Occipital lobe (tissue), 2 donors: ENCODE measurements around the gene TMEM100. TPM values are rescaled to one million over a fixed set of nuclear protein-coding genes. Genes with fewer than 3 reads are reported as not detected.
"Not testable (repeated sequence)": the region's sequence is repeated elsewhere in the genome, so short reads cannot be mapped to it uniquely, and the experiment has no call there.

Source experiments
- DNase-seq: peaks from one replicate; lab custom pipeline; 2025; lab: John Stamatoyannopoulos, UW
- total RNA-seq: library from RNA; depleted of rRNA; stranded (reverse); fragments of >200 nt; gene quantifications from one replicate; pipeline ENCODE4 v1.2.3, GENCODE V29; 2014

TMEM100 gene
- total RNA-seq, 1 donor from 2014 or later, result 3.3 TPM

GRCh38 chr17:55689672-55690071, 33.0 kb downstream of the TMEM100 start:
- DNase-seq, result no peak

GRCh38 chr17:55688057-55688456, 34.6 kb downstream of the TMEM100 start:
- DNase-seq, result no peak

DNA sequence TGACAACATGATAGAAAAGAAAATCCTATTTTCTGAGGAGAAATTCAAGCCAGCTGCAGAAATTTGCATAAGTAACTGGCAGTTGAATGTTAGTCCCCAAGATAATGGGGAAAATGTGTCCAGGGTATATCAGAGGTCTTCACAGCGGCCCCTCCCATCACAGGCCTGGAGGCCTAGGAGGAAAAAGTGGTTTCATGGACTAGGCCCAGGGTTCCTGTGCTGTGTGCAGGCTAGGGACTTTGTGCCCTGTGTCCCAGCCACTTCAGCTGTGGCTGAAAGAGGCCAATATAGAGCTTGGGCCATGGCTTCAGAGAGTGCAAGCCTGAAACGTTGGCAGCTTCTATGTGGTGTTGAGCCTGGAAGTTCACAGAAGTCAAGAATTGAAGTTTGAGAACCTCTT, 35.6 kb downstream of the TMEM100 start:
- DNase-seq, result no peak

- DNase-seq, result no peak
These were observed 38.9 kb downstream of the TMEM100 start for GRCh38 chr17:55683550-55684315.

DNA sequence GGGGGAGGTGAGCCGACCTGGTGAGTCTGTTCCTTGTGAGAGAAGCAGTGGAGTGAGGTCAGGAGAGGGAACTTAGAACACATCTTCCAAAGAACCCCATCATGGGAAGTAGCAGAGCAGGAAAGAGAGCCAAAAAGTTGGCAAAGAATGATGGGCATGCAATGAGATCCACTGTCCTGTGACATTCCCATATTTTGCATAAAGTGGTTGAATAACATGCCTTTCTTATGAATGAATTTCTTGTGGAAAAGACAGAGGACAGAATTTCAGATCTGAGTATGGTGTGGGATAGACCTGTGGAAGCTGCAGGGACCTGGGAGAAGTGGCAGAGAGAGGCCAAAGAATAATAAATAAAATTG, 41.3 kb downstream of the TMEM100 start:
- DNase-seq, result no peak

- DNase-seq, result no peak
These were observed 41.9 kb downstream of the TMEM100 start for GRCh38 chr17:55680686-55681341.

DNA sequence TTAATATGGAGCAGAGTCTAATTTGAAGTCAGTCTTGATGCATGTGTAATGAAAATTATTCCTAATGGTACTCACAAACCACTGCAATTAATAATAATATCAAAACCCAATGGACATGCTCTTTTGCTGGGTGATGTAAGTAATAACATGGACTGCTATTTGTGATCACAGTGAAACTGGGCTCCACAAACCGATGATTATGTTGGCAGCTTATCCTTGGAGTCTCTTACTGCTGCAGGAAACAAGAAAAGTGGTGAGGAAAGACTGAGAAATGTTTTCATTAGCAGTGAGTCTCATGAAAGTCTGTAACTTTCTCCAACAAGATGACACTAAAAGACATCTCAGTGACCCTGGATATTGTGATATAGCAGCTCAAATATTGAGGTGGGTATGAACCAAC, 45.2 kb downstream of the TMEM100 start:
- DNase-seq, result no peak

GRCh38 chr17:55676274-55676673, 46.4 kb downstream of the TMEM100 start:
- DNase-seq, result no peak

- DNase-seq, result no peak
These were observed 48.7 kb downstream of the TMEM100 start for GRCh38 chr17:55673743-55674506.

GRCh38 chr17:55672585-55673501, 49.8 kb downstream of the TMEM100 start:
- no peak for DNase-seq

- DNase-seq, result not testable (repeated sequence)
These were observed 50.7 kb downstream of the TMEM100 start for GRCh38 chr17:55672010-55672409.

Other genes with a start within 250 kb of the TMEM100 start
- not detected for gene SMIM36, start 211.4 kb downstream of the TMEM100 start, total RNA-seq
- 7.5 TPM for gene PCTP, start 28.2 kb upstream of the TMEM100 start, total RNA-seq